ENCODE measurements around the gene SLC17A1. TPM values are rescaled to one million over a fixed set of nuclear protein-coding genes. Genes with fewer than 3 reads are reported as not detected.

SLC17A1 gene
- polyA plus RNA-seq, 1 donor (not counting 4 experiments of a cell fraction or from before 2014, with no cell fraction given), result not detected

- no peaks in the 10 kb centered on the region for H3K36me3 ChIP-seq (ENCODE audit: control insufficient read depth in 2 of 2, extremely low read depth in 1 of 2, insufficient read depth in 2 of 2, low read length in 2 of 2)
- no peaks in the 10 kb centered on the region for H3K9me1 ChIP-seq (ENCODE audit: control insufficient read depth, extremely low read depth, insufficient read depth, low read length)
- no peaks in the 10 kb centered on the region for H3K9me3 ChIP-seq (ENCODE audit: control insufficient read depth, low read depth, low read length)
- no peaks in the 10 kb centered on the region for H3K4me1 ChIP-seq (ENCODE audit: control insufficient read depth, extremely low read depth, insufficient read depth, low read length)
- H3K4me3 ChIP-seq (ENCODE audit: control insufficient read depth in 2 of 3, extremely low read depth in 1 of 3, insufficient read depth in 2 of 3, low read depth in 1 of 3, low read length in 3 of 3), result no peak overlapping the region
- no peak for DNase-seq (ENCODE audit: low read depth, low spot score)
- H3K9ac ChIP-seq (ENCODE audit: control insufficient read depth, extremely low read depth, insufficient read depth, low read length), result no peak overlapping the region
- peak in 1 of 3 experiments; percentile 9 for TF ChIP-seq CTCF (optimal IDR thresholded peaks at IDR 0.05 in 1 of 3, IDR thresholded peaks at IDR 0.05 in 1 of 3, conservative IDR thresholded peaks at IDR 0.05 in 1 of 3; ENCODE audit: extremely low read depth in 1 of 3, insufficient read depth in 2 of 3, low read length in 3 of 3)
- TF ChIP-seq EZH2 (IDR thresholded peaks at IDR 0.05; ENCODE audit: low read length), result no peak
- H3K4me2 ChIP-seq (ENCODE audit: control insufficient read depth, extremely low read depth, insufficient read depth, low read depth, low read length), result no peak overlapping the region
- H2AFZ ChIP-seq (ENCODE audit: control insufficient read depth, low read length), result no peak overlapping the region
- H4K20me1 ChIP-seq (ENCODE audit: control insufficient read depth, extremely low read depth, insufficient read depth, low read length), result no peaks in the 10 kb centered on the region
- no peaks in the 10 kb centered on the region for H3K27me3 ChIP-seq (ENCODE audit: control insufficient read depth, extremely low read depth, insufficient read depth, low read length)
- dilution Hi-C loops (cut with MboI; ENCODE audit: extremely low pct_ligation_motif_present, low sequenced_read_pairs), result no loop called here
- no peaks in the 10 kb centered on the region for H3K79me2 ChIP-seq (ENCODE audit: control insufficient read depth, insufficient read depth, low read length)
- no peak for FAIRE-seq
- H3K27ac ChIP-seq (ENCODE audit: control insufficient read depth, insufficient read depth, low read length), result no peak overlapping the region
These were observed 84.9 kb downstream of the SLC17A1 start for GRCh38 chr6:25746968-25747367.

GRCh38 chr6:25745836-25746235 lies 86.0 kb downstream of the SLC17A1 start:
- FAIRE-seq, result no peak
- no peak overlapping the region for H3K4me2 ChIP-seq (ENCODE audit: control insufficient read depth, extremely low read depth, insufficient read depth, low read depth, low read length)
- H3K9me3 ChIP-seq (ENCODE audit: control insufficient read depth, low read depth, low read length), result no peaks in the 10 kb centered on the region
- H2AFZ ChIP-seq (ENCODE audit: control insufficient read depth, low read length), result no peak overlapping the region
- H4K20me1 ChIP-seq (ENCODE audit: control insufficient read depth, extremely low read depth, insufficient read depth, low read length), result no peaks in the 10 kb centered on the region
- no peaks in the 10 kb centered on the region for H3K4me1 ChIP-seq (ENCODE audit: control insufficient read depth, extremely low read depth, insufficient read depth, low read length)
- dilution Hi-C loops (cut with MboI; ENCODE audit: extremely low pct_ligation_motif_present, low sequenced_read_pairs), result no loop called here
- TF ChIP-seq EZH2 (IDR thresholded peaks at IDR 0.05; ENCODE audit: low read length) (no peak), CTCF (optimal IDR thresholded peaks at IDR 0.05 in 1 of 3, IDR thresholded peaks at IDR 0.05 in 1 of 3, conservative IDR thresholded peaks at IDR 0.05 in 1 of 3; ENCODE audit: extremely low read depth in 1 of 3, insufficient read depth in 2 of 3, low read length in 3 of 3) (no peak)
- no peak overlapping the region for H3K4me3 ChIP-seq (ENCODE audit: control insufficient read depth in 2 of 3, extremely low read depth in 1 of 3, insufficient read depth in 2 of 3, low read depth in 1 of 3, low read length in 3 of 3)
- no peaks in the 10 kb centered on the region for H3K79me2 ChIP-seq (ENCODE audit: control insufficient read depth, insufficient read depth, low read length)
- DNase-seq (ENCODE audit: low read depth, low spot score), result no peak
- H3K36me3 ChIP-seq (ENCODE audit: control insufficient read depth in 2 of 2, extremely low read depth in 1 of 2, insufficient read depth in 2 of 2, low read length in 2 of 2), result no peaks in the 10 kb centered on the region
- no peaks in the 10 kb centered on the region for H3K9me1 ChIP-seq (ENCODE audit: control insufficient read depth, extremely low read depth, insufficient read depth, low read length)
- no peaks in the 10 kb centered on the region for H3K27me3 ChIP-seq (ENCODE audit: control insufficient read depth, extremely low read depth, insufficient read depth, low read length)
- H3K9ac ChIP-seq (ENCODE audit: control insufficient read depth, extremely low read depth, insufficient read depth, low read length), result no peak overlapping the region
- H3K27ac ChIP-seq (ENCODE audit: control insufficient read depth, insufficient read depth, low read length), result no peak overlapping the region

Data from keratinocyte (primary cell).